ENCODE measurements around the gene FRY. TPM values are rescaled to one million over a fixed set of nuclear protein-coding genes. Genes with fewer than 3 reads are reported as not detected.

Gene FRY
- total and polyA plus RNA-seq, 10 of the 15 experiments (the other 5 are each of a cell fraction or from before 2014, with no cell fraction given), result 0.18 to 1.4 (median 0.30) TPM

DNA sequence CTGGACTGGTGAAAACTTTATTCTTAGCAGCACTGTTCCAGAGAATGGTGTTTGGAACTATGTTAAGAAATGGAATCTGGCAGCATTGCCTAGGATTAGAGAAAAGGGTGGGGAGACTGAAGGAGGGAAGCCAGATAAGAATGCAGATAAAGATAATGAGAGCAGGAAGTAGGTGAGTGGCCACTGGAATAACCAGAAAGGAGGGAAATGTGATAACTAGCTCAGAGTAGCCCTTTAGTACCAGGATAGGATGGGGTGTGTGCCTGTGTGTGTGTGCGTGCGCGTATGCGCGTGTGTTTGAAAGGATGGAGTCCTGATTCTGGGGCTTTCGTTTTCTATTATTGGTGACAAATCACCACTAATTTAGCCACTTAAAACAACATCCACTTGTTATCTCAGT, 33.4 kb upstream of the FRY start:
- no peak for FAIRE-seq
- CTCF ChIA-PET, result interaction anchor here (0.6 to 2.0 kb wide), 3 partner anchors 11 to 574 kb away, joined by 3 to 11 read pairs (median 3); no protein-coding TSS in a partner anchor
- BruUV-seq (replicated peaks), result no TSS peak
- TF ChIP-seq ZNF274 (IDR thresholded peaks at IDR 0.05; ENCODE audit: insufficient read depth, insufficient read length), result no peak
- no peak for TF ChIP-seq DPF2 (IDR thresholded peaks at IDR 0.05)
- TF ChIP-seq, protein P1, sequence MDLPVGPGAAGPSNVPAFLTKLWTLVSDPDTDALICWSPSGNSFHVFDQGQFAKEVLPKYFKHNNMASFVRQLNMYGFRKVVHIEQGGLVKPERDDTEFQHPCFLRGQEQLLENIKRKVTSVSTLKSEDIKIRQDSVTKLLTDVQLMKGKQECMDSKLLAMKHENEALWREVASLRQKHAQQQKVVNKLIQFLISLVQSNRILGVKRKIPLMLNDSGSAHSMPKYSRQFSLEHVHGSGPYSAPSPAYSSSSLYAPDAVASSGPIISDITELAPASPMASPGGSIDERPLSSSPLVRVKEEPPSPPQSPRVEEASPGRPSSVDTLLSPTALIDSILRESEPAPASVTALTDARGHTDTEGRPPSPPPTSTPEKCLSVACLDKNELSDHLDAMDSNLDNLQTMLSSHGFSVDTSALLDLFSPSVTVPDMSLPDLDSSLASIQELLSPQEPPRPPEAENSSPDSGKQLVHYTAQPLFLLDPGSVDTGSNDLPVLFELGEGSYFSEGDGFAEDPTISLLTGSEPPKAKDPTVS (IDR thresholded peaks at IDR 0.05; ENCODE audit: low read depth, low read length), result no peak
- TF ChIP-seq YY1 (IDR thresholded peaks at IDR 0.05; ENCODE audit: low read depth, low read length), result no peak
- TF ChIP-seq CBX5 (IDR thresholded peaks at IDR 0.05; ENCODE audit: low read depth), result no peak
- TF ChIP-seq RUNX3 (IDR thresholded peaks at IDR 0.05; ENCODE audit: low read length), result no peak
- TF ChIP-seq YBX1 (IDR thresholded peaks at IDR 0.05), result no peak
- TF ChIP-seq NFIC (IDR thresholded peaks at IDR 0.05; ENCODE audit: low read depth, low read length), result no peak
- TF ChIP-seq, protein P2, sequence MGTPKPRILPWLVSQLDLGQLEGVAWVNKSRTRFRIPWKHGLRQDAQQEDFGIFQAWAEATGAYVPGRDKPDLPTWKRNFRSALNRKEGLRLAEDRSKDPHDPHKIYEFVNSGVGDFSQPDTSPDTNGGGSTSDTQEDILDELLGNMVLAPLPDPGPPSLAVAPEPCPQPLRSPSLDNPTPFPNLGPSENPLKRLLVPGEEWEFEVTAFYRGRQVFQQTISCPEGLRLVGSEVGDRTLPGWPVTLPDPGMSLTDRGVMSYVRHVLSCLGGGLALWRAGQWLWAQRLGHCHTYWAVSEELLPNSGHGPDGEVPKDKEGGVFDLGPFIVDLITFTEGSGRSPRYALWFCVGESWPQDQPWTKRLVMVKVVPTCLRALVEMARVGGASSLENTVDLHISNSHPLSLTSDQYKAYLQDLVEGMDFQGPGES (IDR thresholded peaks at IDR 0.05), result no peak
- no peak for TF ChIP-seq FOXK2 (IDR thresholded peaks at IDR 0.05)
- no peak for TF ChIP-seq MTA3 (IDR thresholded peaks at IDR 0.05; ENCODE audit: borderline replicate concordance, low read length)
- TF ChIP-seq, protein P3, sequence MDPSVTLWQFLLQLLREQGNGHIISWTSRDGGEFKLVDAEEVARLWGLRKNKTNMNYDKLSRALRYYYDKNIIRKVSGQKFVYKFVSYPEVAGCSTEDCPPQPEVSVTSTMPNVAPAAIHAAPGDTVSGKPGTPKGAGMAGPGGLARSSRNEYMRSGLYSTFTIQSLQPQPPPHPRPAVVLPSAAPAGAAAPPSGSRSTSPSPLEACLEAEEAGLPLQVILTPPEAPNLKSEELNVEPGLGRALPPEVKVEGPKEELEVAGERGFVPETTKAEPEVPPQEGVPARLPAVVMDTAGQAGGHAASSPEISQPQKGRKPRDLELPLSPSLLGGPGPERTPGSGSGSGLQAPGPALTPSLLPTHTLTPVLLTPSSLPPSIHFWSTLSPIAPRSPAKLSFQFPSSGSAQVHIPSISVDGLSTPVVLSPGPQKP (IDR thresholded peaks at IDR 0.05; ENCODE audit: low read depth, low read length), result no peak
- TF ChIP-seq SMARCA5 (IDR thresholded peaks at IDR 0.05), result no peak
- no peak for TF ChIP-seq CEBPB (IDR thresholded peaks at IDR 0.05; ENCODE audit: borderline replicate concordance in 1 of 2, low read depth in 2 of 2, low read length in 2 of 2)
- TF ChIP-seq, protein P4, sequence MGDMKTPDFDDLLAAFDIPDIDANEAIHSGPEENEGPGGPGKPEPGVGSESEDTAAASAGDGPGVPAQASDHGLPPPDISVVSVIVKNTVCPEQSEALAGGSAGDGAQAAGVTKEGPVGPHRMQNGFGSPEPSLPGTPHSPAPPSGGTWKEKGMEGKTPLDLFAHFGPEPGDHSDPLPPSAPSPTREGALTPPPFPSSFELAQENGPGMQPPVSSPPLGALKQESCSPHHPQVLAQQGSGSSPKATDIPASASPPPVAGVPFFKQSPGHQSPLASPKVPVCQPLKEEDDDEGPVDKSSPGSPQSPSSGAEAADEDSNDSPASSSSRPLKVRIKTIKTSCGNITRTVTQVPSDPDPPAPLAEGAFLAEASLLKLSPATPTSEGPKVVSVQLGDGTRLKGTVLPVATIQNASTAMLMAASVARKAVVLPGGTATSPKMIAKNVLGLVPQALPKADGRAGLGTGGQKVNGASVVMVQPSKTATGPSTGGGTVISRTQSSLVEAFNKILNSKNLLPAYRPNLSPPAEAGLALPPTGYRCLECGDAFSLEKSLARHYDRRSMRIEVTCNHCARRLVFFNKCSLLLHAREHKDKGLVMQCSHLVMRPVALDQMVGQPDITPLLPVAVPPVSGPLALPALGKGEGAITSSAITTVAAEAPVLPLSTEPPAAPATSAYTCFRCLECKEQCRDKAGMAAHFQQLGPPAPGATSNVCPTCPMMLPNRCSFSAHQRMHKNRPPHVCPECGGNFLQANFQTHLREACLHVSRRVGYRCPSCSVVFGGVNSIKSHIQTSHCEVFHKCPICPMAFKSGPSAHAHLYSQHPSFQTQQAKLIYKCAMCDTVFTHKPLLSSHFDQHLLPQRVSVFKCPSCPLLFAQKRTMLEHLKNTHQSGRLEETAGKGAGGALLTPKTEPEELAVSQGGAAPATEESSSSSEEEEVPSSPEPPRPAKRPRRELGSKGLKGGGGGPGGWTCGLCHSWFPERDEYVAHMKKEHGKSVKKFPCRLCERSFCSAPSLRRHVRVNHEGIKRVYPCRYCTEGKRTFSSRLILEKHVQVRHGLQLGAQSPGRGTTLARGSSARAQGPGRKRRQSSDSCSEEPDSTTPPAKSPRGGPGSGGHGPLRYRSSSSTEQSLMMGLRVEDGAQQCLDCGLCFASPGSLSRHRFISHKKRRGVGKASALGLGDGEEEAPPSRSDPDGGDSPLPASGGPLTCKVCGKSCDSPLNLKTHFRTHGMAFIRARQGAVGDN (IDR thresholded peaks at IDR 0.05), result no peak
- TF ChIP-seq, protein P5, sequence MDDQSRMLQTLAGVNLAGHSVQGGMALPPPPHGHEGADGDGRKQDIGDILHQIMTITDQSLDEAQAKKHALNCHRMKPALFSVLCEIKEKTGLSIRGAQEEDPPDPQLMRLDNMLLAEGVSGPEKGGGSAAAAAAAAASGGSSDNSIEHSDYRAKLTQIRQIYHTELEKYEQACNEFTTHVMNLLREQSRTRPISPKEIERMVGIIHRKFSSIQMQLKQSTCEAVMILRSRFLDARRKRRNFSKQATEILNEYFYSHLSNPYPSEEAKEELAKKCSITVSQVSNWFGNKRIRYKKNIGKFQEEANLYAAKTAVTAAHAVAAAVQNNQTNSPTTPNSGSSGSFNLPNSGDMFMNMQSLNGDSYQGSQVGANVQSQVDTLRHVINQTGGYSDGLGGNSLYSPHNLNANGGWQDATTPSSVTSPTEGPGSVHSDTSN (IDR thresholded peaks at IDR 0.05; ENCODE audit: insufficient replicate concordance, low read depth, low read length), result no peak

More for the DNA sequence above, 33.4 kb upstream of the FRY start:
- Histone ChIP-seq H3K4me3 (no peak overlapping the region), H3K36me3 (ENCODE audit: control insufficient read depth in 2 of 2, insufficient read depth in 2 of 2, low read length in 1 of 2) (no peaks in the 10 kb centered on the region), H2AFZ (ENCODE audit: control insufficient read depth, low read depth, low read length) (no peak overlapping the region), H3K4me2 (ENCODE audit: control insufficient read depth, insufficient read depth) (no peak overlapping the region), H3K9ac (ENCODE audit: control insufficient read depth, insufficient read depth, low read length) (no peak overlapping the region), H3K9me3 (replicated peaks; ENCODE audit: control insufficient read depth, insufficient read depth, low read length) (no peaks in the 10 kb centered on the region), H3K79me2 (ENCODE audit: control insufficient read depth, insufficient read depth, low read length) (no peaks in the 10 kb centered on the region), H3K4me1 (ENCODE audit: control insufficient read depth, insufficient read depth, low read length) (no peaks in the 10 kb centered on the region), H3K27ac (ENCODE audit: control insufficient read depth, insufficient read depth) (no peak overlapping the region), H3K27me3 (replicated peaks in 1 of 2; ENCODE audit: control insufficient read depth in 2 of 2, insufficient read depth in 2 of 2, low read length in 1 of 2) (no peaks in the 10 kb centered on the region), H4K20me1 (ENCODE audit: control insufficient read depth, insufficient read depth) (no peaks in the 10 kb centered on the region)
- ChIA-PET RAD21 (ENCODE audit: unreplicated experiment) (interaction anchor here (1.2 kb wide), 1 partner anchor 10 kb away, joined by 7 read pairs; no protein-coding TSS in a partner anchor), POLR2A (no interaction called here), SMC1A (ENCODE audit: uncharacterized antibody, unreplicated experiment) (interaction anchor here (1.0 to 1.1 kb wide), 2 partner anchors 9 to 88 kb away, joined by 3 read pairs; no protein-coding TSS in a partner anchor)
- DNase-seq (ENCODE audit: low read depth, low spot score) (no peak), ATAC-seq (no peak)
- intact Hi-C loops (cut with micrococcal nuclease; ENCODE audit: unreplicated experiment) (no loop called here), in situ Hi-C loops (cut with MboI) (no loop called here)
- 97% methylated on average over 6 of the region's 6 CpGs for WGBS (ENCODE audit: insufficient coverage, insufficient replicate concordance, low lambda C conversion rate, missing lambda C conversion rate)
